HG03108 (cell line): ENCODE data around the gene ZFPM1.

Experiments used
- ATAC-seq: cut with Tn5 transposase; IDR thresholded peaks from one replicate; pipeline ENCODE4 v1.9.1; 2021; ENCODE audit warnings: moderate library complexity; ENCODE audit not compliant: unreplicated experiment

The ZFPM1 gene

DNA sequence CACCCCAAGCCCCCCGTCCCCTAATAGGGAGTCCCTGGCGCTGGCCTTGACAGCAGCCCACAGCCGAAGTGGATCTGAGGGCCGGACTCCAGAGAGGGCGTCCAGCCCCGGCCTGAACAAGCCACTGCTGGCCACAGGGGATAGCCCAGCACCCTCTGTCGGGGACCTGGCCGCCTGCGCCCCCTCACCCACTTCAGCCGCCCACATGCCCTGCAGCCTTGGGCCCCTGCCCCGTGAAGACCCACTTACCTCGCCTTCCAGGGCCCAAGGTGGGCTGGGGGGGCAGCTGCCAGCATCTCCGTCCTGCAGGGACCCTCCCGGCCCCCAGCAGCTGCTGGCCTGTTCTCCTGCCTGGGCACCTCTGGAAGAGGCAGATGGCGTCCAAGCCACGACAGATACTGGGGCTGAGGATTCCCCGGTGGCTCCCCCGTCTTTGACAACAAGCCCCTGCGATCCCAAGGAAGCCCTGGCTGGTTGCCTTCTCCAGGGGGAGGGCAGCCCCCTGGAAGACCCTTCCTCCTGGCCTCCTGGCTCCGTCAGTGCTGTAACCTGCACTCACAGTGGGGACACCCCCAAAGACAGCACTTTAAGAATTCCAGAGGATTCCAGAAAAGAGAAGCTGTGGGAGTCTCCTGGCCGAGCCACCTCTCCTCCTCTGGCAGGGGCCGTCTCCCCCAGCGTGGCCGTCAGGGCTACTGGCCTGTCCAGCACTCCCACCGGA is 19.3 kb upstream of the ZFPM1 start:
- no peak for ATAC-seq

DNA sequence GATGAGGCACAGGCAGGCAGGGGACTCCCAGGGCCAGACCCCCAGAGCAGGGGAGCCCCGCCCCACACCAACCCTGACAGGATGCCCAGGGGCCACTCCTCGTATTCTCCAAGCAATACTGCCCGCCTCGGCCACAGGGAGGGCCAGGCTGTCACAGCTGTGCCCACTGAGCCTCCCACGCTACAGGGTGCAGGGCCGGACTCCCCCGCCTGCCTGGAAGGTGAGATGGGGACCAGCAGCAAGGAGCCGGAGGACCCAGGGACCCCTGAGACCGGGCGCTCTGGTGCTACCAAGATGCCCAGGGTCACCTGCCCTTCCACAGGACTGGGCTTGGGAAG is 18.8 kb upstream of the ZFPM1 start:
- no peak for ATAC-seq

DNA sequence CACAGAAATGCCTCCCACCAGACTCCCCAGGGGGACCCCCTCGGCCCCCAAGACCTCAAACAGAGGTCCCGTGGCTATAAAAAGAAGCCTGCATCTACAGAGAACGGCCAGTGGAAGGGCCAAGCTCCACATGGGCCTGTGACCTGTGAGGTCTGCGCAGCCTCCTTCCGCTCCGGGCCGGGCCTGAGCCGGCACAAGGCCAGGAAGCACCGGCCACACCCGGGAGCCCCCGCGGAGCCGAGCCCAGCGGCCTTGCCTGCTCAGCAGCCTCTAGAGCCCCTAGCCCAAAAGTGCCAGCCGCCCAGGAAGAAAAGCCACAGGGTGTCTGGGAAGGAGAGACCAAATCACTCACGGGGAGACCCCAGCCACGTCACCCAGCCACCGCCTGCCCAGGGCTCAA is 18.3 kb upstream of the ZFPM1 start:
- ATAC-seq: no peak

DNA sequence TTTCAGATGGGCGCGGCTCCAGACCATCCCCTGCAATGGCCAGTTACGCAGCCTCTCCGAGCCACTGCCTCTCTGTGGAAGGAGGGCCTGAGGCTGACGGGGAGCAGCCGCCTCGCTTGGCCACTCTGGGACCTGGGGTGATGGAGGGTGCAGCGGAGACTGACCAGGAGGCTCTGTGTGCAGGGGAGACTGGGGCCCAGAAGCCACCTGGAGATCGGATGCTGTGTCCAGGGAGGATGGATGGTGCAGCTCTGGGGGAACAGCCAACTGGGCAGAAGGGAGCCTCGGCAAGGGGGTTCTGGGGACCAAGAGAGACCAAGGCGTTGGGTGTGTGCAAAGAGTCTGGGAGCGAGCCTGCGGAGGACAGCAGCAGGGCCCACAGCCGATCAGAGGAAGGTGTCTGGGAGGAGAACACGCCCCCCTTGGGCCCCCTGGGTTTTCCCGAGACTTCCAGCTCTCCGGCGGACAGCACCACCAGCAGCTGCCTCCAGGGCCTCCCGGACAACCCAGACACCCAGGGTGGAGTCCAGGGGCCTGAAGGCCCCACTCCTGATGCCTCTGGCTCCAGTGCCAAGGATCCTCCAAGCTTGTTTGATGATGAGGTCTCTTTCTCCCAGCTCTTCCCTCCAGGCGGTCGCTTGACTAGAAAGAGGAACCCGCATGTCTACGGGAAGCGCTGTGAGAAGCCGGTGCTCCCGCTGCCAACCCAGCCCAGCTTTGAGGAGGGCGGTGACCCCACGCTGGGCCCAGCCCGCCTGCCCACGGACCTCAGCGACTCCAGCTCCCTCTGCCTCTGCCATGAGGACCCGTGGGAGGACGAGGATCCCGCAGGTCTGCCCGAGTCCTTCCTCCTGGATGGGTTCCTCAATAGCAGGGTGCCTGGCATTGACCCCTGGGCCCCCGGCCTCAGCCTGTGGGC is 17.4 kb upstream of the ZFPM1 start:
- ATAC-seq: no peak

DNA sequence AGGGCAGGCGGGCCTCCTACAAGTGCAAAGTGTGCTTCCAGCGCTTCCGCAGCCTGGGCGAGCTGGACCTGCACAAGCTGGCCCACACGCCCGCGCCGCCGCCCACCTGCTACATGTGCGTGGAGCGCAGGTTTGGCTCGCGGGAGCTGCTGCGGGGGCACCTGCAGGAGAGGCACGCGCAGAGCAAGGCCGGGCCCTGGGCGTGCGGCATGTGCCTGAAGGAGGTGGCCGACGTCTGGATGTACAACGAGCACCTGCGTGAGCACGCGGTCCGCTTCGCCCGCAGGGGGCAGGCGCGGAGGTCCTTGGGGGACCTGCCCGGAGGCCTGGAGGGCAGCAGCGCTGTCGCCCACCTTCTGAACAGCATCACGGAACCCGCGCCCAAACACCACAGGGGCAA is 16.3 kb upstream of the ZFPM1 start:
- no peak for ATAC-seq

DNA sequence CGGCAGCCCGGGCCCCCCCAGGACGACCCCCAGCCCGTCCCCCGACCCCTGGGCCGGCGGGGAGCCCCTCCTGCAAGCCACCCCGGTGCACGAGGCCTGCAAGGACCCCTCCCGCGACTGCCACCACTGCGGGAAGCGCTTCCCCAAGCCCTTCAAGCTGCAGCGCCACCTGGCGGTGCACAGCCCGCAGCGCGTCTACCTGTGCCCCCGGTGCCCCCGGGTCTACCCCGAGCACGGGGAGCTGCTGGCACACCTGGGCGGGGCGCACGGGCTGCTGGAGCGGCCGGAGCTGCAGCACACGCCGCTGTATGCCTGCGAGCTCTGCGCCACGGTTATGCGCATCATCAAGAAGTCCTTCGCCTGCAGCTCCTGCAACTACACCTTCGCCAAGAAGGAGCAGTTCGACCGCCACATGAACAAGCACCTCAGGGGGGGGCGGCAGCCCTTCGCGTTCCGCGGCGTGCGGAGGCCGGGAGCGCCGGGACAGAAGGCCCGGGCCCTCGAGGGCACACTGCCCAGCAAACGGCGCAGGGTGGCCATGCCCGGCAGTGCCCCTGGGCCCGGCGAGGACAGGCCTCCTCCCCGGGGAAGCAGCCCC is 15.6 kb upstream of the ZFPM1 start:
- no peak for ATAC-seq

DNA sequence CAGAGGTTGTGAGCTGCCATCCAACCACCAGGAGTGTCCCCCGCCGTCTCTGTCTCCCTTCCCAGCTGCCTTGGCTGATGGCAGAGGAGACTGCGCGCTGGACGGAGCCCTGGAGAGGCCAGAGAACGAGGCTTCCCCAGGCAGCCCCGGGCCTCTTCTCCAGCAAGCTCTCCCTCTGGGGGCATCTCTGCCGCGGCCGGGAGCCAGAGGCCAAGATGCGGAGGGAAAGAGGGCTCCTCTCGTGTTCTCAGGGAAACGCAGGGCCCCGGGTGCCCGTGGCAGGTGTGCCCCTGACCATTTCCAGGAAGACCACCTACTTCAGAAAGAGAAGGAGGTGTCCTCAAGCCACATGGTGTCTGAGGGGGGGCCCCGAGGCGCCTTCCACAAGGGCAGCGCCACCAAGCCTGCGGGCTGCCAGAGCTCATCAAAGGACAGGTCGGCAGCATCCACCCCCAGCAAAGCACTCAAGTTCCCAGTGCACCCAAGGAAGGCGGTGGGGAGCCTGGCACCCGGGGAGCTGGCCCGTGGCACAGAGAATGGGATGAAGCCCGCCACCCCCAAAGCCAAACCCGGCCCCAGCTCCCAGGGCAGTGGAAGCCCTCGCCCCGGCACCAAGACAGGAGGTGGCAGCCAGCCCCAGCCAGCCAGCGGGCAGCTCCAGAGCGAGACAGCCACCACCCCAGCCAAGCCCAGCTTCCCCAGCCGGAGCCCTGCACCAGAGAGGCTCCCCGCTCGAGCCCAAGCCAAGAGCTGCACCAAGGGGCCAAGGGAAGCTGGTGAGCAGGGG is 14.8 kb upstream of the ZFPM1 start:
- no peak for ATAC-seq

DNA sequence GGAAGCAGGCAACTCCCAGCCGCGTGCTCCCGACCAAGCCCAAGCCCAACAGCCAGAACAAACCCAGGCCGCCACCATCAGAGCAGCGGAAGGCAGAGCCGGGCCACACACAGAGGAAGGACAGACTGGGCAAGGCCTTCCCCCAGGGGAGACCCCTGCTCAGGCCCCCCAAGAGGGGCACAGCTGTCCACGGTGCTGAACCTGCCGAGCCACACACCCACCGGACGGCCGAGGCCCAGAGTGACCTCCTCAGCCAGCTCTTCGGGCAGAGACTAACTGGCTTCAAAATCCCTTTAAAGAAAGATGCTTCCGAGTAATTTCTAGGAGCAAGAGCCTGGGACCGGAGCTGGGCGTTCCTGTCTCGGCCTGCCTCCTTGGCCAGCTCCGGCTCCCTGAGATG is 14.1 kb upstream of the ZFPM1 start:
- ATAC-seq: no peak

DNA sequence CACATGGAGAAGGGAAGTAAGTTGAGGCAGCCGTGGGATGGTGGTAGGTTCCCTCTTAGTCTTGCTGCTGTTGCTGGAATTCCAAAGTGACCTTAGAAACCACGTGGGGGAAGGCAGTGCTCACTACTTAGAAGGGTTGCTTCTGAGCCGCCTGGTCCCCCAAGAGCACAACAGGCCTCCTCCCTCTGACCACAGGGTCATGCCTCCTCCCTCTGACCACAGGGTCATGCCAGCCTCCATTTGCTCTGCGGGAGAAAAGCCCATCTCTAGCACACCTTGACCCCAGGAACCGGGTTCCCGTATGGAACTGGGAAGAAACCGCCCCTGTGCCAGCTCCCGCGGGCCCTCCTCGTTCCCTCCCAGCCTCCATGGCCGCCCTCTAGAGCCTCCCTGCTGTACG is 13.4 kb upstream of the ZFPM1 start:
- no peak for ATAC-seq

DNA sequence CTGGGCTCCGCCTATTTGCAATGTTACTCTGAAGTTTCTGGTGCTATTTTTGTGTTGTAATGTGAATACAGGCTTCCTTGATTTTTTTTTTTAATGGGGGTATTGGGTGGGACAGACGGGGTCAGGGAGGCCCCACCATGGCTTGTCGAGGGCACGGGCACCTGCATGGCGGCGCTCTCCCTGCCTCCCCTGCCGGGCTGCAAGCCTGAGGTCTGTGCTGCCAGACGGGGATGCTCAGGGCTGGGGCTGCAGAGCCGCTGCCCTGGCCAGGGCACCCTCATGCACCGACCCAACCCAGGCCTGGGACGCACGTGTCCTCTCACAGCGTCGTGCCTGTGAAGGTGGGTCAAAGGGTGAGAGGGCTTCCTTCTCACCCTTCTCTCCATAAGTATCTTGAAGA is 13.0 kb upstream of the ZFPM1 start:
- ATAC-seq: no peak

DNA sequence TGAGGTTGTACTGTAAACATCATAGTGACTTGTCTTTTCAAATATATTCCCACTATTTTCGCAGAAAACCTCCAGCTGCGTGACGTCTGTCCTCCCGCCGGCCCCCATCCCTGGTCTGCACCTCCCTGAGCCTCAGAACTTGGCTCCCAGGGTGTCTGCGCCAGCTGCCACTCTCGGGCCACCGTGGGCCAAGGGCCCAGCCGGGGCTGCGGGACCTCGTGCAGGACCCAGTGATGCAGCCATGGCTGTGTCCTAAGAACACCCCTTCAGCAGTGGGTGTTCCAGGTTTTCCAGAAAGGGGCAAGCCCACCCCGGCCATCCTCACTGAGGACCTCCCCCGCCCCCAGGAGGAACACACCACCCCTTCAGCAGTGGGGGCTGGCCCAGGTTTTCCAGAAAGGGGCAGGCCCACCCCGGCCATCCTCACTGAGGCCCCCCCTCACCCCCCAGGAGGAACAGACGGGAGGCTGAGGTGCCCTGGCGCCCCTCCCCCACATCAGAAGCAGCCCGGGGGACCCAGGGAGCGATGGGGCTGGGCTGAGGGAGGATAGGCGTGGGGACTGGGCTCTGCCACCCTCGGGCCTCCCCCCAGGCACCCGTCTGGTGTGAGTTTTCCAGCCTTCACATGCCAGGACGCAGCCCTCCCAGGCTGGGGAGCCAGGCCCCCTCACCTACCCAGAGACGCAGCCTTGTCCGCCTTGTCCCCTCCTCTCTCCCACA is 12.2 kb upstream of the ZFPM1 start:
- no peak for ATAC-seq

DNA sequence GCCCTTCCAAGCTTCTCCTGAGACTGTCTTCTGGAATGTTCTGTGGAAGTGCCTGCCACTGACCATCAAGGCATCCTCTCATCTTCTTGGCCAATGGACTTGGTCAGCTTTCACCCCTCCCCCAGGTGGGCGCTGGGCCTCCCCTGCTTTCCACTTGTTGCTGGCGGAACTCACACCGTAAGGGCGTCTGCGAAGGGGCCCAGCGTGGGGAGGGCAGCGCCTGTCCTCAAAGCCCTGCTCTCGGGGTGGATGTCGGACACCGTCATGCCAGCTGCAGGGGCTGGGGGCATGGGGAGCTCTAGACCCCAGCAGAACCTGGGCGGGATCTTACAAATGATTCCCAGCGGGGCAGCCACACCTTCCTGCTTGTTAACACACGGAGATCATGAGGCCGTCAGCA is 11.6 kb upstream of the ZFPM1 start:
- ATAC-seq: no peak

DNA sequence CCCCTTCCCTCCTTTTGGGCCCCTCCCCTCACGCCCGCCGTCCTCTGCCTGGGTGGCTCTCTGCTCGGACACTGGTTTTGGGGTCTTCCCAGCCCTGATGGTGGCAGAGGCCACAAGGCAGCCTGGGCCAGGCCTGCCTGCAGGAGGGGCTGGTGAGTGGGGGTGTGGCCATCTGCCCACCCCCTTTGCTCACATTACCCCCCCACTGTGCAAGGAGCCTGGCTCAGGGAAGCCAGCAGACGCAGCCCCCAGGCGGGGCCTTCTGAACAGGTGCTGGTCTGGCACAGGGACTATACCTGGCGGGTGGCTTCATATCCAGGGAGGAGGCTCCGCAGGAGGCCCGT is 10.7 kb upstream of the ZFPM1 start:
- no peak for ATAC-seq

DNA sequence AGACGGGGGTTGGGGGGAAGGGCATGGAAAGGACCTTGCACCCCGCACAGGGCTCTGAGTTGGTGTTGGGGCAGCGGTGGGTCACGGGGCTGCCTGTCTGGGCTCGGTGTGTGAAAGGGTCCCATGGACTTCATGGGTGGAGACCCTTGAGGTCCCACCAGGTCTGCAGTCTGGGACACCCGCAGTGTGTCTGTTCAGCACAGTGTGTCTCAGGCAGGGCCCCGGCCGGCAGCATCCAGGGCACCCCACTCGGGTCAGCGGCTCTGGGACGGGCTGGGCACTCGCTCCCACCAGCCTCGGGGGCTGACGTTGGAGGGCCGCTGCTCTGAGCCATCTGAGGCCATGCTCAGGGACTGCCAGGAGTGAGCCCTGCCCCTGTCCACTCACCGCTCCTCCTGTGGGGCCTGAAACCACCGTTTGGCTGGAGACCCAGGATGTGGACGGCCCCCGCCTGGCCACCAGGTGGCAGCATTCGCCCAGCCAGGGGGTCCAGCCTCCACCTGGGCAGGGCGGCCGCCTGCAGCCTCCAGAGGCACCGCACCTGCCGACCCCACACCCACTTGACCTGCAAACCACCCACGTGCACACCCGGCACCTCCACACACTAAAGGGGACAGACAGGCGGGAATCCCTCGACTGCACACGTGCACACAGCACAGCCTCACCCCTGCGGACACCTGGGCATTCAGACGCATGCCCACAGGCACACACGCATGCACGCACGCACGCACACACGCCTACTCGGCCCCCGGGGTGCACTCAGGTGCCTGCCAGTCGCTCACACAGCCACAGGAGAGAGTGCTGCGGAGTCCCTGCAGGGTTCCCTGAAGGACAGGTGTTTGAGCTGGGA is 10.1 kb upstream of the ZFPM1 start:
- ATAC-seq: no peak

DNA sequence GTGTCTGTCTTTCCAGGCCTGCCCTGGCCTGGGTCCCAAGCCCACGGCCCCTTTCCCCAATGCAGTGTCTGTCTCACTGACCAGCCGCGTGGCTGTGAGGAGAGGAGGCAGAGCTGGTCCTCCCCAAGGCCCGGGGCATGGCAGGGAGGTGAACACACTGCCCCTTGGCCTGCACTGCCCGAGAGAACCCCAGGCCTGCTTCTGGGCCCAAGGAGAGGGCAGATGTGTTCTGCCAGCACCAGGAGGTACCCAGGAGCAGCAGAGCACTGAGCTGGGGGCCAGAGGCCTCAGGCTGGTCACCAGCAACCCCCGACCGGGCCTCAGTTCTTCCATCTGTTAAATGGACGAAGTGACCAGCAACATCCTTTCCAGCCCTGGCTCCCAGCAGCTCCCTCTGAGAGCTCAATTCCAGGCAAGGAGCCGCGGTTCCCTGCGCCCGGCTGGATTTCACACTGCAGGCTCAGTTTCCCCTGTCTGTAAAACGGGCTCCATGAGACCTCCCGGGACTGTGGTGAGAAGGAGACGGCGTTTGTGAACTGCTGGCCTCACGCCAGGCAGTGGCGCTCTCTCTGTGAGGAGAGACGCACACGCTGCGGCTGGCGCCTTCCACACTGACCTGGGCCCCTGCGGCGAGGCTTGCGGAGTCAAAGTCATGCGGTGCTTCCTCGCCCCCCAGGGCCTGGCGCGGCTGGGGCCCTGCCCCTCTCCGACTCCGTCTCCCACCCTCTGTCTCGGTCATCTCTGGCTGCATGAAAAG is 8.1 kb upstream of the ZFPM1 start:
- ATAC-seq: no peak

DNA sequence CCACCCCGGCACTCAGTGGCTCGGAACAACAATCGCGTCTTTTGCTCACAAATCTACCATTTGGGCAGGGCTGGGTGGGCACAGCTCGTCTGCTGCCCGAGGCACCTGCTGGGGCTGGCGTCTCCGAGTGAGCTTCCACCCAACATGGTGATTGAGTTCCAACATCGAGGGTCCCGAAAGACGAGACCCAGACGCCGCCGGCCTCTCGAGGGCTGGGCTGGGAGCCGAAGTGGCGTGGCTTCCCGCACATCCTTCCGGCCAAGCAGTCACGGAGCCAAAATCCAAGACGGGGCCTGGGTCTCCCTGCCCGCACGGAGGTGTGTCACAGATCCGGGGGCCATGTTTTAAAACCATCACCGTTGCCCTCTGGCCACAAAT is 7.5 kb upstream of the ZFPM1 start:
- no peak for ATAC-seq

DNA sequence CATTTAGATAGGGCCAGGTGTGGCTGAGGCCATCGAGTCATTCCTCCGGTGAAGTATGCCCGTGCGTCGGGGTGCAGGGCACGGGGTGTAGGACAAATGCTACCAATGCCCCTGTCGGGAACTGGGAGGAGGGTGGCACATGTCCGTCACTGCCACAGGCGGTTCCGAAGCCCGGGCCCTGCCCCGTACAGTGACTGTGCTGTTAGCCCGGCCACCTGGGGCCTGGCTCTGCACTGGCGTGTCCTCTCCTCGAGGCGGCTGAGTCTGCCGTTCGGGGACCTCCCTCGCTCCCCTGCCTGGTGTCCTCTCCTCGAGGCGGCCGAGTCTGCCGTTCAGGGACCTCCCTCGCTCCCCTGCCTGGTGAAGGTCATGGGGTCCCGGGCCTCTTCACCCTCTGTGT is 7.0 kb upstream of the ZFPM1 start:
- ATAC-seq: no peak

DNA sequence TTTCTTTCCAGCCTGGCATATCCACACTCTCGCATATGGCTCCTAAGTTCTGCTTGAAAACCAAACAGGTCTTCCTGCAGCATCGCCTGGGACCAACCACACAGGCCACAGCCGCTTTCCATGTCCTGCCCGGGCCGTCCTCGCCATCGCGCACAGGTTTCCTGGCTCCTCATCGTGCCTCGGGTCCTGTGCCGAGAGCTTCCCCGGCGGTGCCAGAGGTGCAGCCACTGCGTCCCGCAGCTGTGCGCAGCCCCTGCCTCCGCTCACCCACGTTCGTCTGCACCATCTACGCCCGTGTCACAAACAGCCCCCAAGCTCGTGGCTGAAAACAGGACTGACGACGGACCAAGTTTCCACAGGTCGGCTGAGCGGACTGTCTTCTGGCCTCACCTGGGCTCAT is 6.3 kb upstream of the ZFPM1 start:
- ATAC-seq: no peak

DNA sequence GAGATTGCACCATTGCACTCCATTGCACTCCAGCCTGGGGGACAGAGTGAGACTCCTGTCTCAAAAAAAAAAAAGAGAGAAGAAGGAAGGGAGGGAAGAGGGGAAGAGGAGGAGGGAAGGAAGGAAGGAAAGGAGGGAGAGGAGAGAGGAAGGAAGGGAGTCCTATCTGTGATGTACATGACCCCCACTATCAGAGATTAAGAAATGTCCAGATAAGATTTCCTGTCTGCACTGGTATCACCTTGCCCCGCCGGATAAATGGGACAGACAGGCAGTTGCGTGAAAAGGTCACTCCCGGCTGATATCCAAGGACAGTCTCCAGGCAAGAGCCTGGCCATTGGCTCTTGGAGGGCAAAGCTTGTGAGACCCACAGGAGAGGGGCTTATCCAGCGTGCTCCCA is 5.2 kb upstream of the ZFPM1 start:
- ATAC-seq: no peak
